Measurements from ENCODE around the gene LMO1.

The LMO1 gene

GRCh38 chr11:8242499-8243280, 21.0 kb downstream of the LMO1 start:
- DNase-seq = no peak

GRCh38 chr11:8242118-8242475, 21.6 kb downstream of the LMO1 start:
- no peak for DNase-seq

GRCh38 chr11:8241373-8242117, 22.1 kb downstream of the LMO1 start:
- DNase-seq = no peak

- no peak for DNase-seq
These were observed 24.0 kb downstream of the LMO1 start for GRCh38 chr11:8239536-8240228.

- DNase-seq = no peak
These were observed 24.6 kb downstream of the LMO1 start for GRCh38 chr11:8239040-8239439.

GRCh38 chr11:8237453-8237852, 26.2 kb downstream of the LMO1 start:
- DNase-seq = no peak

- no peak for DNase-seq
These were observed 27.8 kb downstream of the LMO1 start for GRCh38 chr11:8235925-8236324.

- DNase-seq = no peak
These were observed 28.8 kb downstream of the LMO1 start for GRCh38 chr11:8234910-8235309.

- no peak for DNase-seq
These were observed 29.3 kb downstream of the LMO1 start for GRCh38 chr11:8234425-8234821.

- no peak for DNase-seq
These were observed 29.8 kb downstream of the LMO1 start for GRCh38 chr11:8233691-8234424.

- DNase-seq = no peak
These were observed 30.6 kb downstream of the LMO1 start for GRCh38 chr11:8232849-8233606.

- no peak for DNase-seq
These were observed 31.3 kb downstream of the LMO1 start for GRCh38 chr11:8232414-8232813.

GRCh38 chr11:8231979-8232378, 31.7 kb downstream of the LMO1 start:
- DNase-seq = no peak

- DNase-seq = no peak
These were observed 32.5 kb downstream of the LMO1 start for GRCh38 chr11:8230921-8231847.

- DNase-seq = no peak
These were observed 33.4 kb downstream of the LMO1 start for GRCh38 chr11:8230178-8230859.

- no peak for DNase-seq
These were observed 34.1 kb downstream of the LMO1 start for GRCh38 chr11:8229299-8230177.

GRCh38 chr11:8228231-8228630, 35.4 kb downstream of the LMO1 start:
- no peak for DNase-seq

GRCh38 chr11:8227156-8228152, 36.2 kb downstream of the LMO1 start:
- no peak for DNase-seq

Measured in NCI-H1417 treated with DMSO at 0.1 percent for 48 hours (cell line).